ENCODE data around the gene ZDHHC13. TPM values are rescaled to one million over a fixed set of nuclear protein-coding genes. Genes with fewer than 3 reads are reported as not detected.

The ZDHHC13 gene
- total and polyA plus RNA-seq, 10 of the 15 experiments (the other 5 are each of a cell fraction or from before 2014, with no cell fraction given), result 8.5 to 34.2 (median 20.4) TPM

DNA sequence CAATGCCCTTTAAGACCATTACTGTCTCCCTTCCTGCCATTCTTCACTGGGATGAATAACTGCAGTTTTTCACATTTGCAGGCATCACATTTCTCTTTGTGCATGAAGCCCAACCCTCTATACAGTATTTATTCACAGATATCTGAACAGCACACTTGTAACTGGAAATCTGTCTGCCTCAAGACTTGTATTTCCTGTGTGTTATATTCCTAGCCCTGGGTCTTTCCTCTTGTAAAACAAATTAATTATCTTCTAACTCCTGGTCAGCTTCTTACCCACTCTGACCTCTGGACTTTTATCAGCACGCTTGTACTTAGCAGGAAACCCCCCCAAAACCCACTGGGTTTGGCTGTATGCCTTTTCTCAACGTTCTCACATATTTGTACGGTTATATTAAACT lies 82.8 kb downstream of the ZDHHC13 start:
- Histone ChIP-seq H2AFZ (ENCODE audit: control insufficient read depth, low read depth, low read length) (no peak overlapping the region), H3K27ac (ENCODE audit: control insufficient read depth, insufficient read depth) (no peak overlapping the region), H3K4me2 (ENCODE audit: control insufficient read depth, insufficient read depth) (no peak overlapping the region), H3K79me2 (ENCODE audit: control insufficient read depth, insufficient read depth, low read length) (no peaks in the 10 kb centered on the region), H3K4me1 (ENCODE audit: control insufficient read depth, insufficient read depth, low read length) (no peaks in the 10 kb centered on the region), H3K4me3 (no peak overlapping the region), H3K9me3 (replicated peaks; ENCODE audit: control insufficient read depth, insufficient read depth, low read length) (no peaks in the 10 kb centered on the region; the same call in 2 of the 3 replicates), H3K9ac (ENCODE audit: control insufficient read depth, insufficient read depth, low read length) (no peak overlapping the region), H3K36me3 (ENCODE audit: control insufficient read depth in 2 of 2, insufficient read depth in 2 of 2, low read length in 1 of 2) (no peaks in the 10 kb centered on the region), H3K27me3 (replicated peaks in 1 of 2; ENCODE audit: control insufficient read depth in 2 of 2, insufficient read depth in 2 of 2, low read length in 1 of 2) (no peaks in the 10 kb centered on the region), H4K20me1 (ENCODE audit: control insufficient read depth, insufficient read depth) (no peaks in the 10 kb centered on the region)
- ChIA-PET RAD21 (ENCODE audit: unreplicated experiment) (no interaction called here), POLR2A (no interaction called here), CTCF (interaction anchor here (1.2 to 3.0 kb wide), 3 partner anchors 11 to 129 kb away, joined by 3 to 11 read pairs (median 3); no protein-coding TSS in a partner anchor), SMC1A (ENCODE audit: uncharacterized antibody, unreplicated experiment) (interaction anchor here (1.1 to 1.8 kb wide), 3 partner anchors 25 to 40 kb away, joined by 3 to 4 read pairs (median 3); no protein-coding TSS in a partner anchor)
- DNase-seq (ENCODE audit: low read depth, low spot score), result no peak
- BruUV-seq (replicated peaks), result no TSS peak
- in situ Hi-C loops (cut with MboI) (no loop called here), intact Hi-C loops (cut with micrococcal nuclease; ENCODE audit: unreplicated experiment) (no loop called here)
- 45% methylated on average over 3 of the region's 3 CpGs for WGBS (ENCODE audit: insufficient coverage, insufficient replicate concordance, low lambda C conversion rate, missing lambda C conversion rate)
- ATAC-seq, result peak; percentile 55
- no peak for FAIRE-seq
- TF ChIP-seq NR2F1 (conservative IDR thresholded peaks at IDR 0.05), result peak; percentile 35; the same call in 1 of the 2 replicates
- no peak for TF ChIP-seq TBL1XR1 (IDR thresholded peaks at IDR 0.05; ENCODE audit: low read depth, low read length)
- 0 out of 4 replicates have a peak, but pooled peaks of 1 of the 2 experiments have one; percentile 26 for TF ChIP-seq BHLHE40 (IDR thresholded peaks at IDR 0.05; ENCODE audit: borderline replicate concordance in 1 of 2, low read depth in 2 of 2, low read length in 1 of 2)

- FAIRE-seq, result no peak
Observed at GRCh38 chr11:19200410-19201201, 83.6 kb downstream of the ZDHHC13 start.

More at GRCh38 chr11:19200410-19201201, 83.6 kb downstream of the ZDHHC13 start:
- Histone ChIP-seq H4K20me1 (ENCODE audit: control insufficient read depth, insufficient read depth) (no peaks in the 10 kb centered on the region), H3K27ac (ENCODE audit: control insufficient read depth, insufficient read depth) (no peak overlapping the region), H3K4me1 (ENCODE audit: control insufficient read depth, insufficient read depth, low read length) (no peaks in the 10 kb centered on the region), H2AFZ (ENCODE audit: control insufficient read depth, low read depth, low read length) (no peak overlapping the region), H3K9me3 (replicated peaks; ENCODE audit: control insufficient read depth, insufficient read depth, low read length) (no peaks in the 10 kb centered on the region; the same call in 2 of the 3 replicates), H3K9ac (ENCODE audit: control insufficient read depth, insufficient read depth, low read length) (no peak overlapping the region), H3K4me3 (no peak overlapping the region), H3K27me3 (replicated peaks in 1 of 2; ENCODE audit: control insufficient read depth in 2 of 2, insufficient read depth in 2 of 2, low read length in 1 of 2) (no peaks in the 10 kb centered on the region), H3K4me2 (ENCODE audit: control insufficient read depth, insufficient read depth) (no peak overlapping the region), H3K36me3 (ENCODE audit: control insufficient read depth in 2 of 2, insufficient read depth in 2 of 2, low read length in 1 of 2) (no peaks in the 10 kb centered on the region), H3K79me2 (ENCODE audit: control insufficient read depth, insufficient read depth, low read length) (no peaks in the 10 kb centered on the region)
- intact Hi-C loops (cut with micrococcal nuclease; ENCODE audit: unreplicated experiment) (no loop called here), in situ Hi-C loops (cut with MboI) (no loop called here)
- no peak for DNase-seq (ENCODE audit: low read depth, low spot score)
- ChIA-PET CTCF (interaction anchor here (1.2 to 3.0 kb wide), 2 partner anchors 10 to 130 kb away, joined by 3 to 11 read pairs; no protein-coding TSS in a partner anchor), SMC1A (ENCODE audit: uncharacterized antibody, unreplicated experiment) (interaction anchor here (1.1 kb wide), 1 partner anchor 38 kb away, joined by 3 read pairs; no protein-coding TSS in a partner anchor), RAD21 (ENCODE audit: unreplicated experiment) (no interaction called here), POLR2A (no interaction called here)
- WGBS (ENCODE audit: insufficient coverage, insufficient replicate concordance, low lambda C conversion rate, missing lambda C conversion rate), result 18% methylated on average over 6 of the region's 6 CpGs
- no TSS peak for BruUV-seq (replicated peaks)
- TF ChIP-seq MXI1 (IDR thresholded peaks at IDR 0.05; ENCODE audit: low read depth, low read length), result no peak
- no peak for TF ChIP-seq MEF2B (IDR thresholded peaks at IDR 0.05; ENCODE audit: partially characterized antibody, poor library complexity, severe bottlenecking)
- TF ChIP-seq NRF1 (conservative IDR thresholded peaks at IDR 0.05; ENCODE audit: low read depth, low read length), result no peak
- TF ChIP-seq, protein P1, sequence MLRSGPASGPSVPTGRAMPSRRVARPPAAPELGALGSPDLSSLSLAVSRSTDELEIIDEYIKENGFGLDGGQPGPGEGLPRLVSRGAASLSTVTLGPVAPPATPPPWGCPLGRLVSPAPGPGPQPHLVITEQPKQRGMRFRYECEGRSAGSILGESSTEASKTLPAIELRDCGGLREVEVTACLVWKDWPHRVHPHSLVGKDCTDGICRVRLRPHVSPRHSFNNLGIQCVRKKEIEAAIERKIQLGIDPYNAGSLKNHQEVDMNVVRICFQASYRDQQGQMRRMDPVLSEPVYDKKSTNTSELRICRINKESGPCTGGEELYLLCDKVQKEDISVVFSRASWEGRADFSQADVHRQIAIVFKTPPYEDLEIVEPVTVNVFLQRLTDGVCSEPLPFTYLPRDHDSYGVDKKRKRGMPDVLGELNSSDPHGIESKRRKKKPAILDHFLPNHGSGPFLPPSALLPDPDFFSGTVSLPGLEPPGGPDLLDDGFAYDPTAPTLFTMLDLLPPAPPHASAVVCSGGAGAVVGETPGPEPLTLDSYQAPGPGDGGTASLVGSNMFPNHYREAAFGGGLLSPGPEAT (IDR thresholded peaks at IDR 0.05; ENCODE audit: low read depth), result no peak
- peak; percentile 82 for ATAC-seq
